Mesenchymal stem cell (in vitro differentiated cells and primary cell): ENCODE measurements around the gene GGACT.

Source experiments
- DNase-seq: peaks from one replicate; pipeline ENCODE4 v3.0.0-alpha.2; 2013
- H2AFZ ChIP-seq: one replicate; pipeline ENCODE4 v1.6.1; 2013; ENCODE audit warnings: low read depth, mild to moderate bottlenecking, control low read depth, inconsistent platforms, low read length, moderate library complexity
- H2AK5ac ChIP-seq: 2 replicates; pipeline ENCODE4 v1.6.1; 2013; ENCODE audit warnings: low read length, moderate library complexity, mild to moderate bottlenecking, inconsistent platforms; ENCODE audit not compliant: severe bottlenecking
- H2BK120ac ChIP-seq: one replicate; pipeline ENCODE4 v1.6.1; 2013; ENCODE audit warnings: low read depth, mild to moderate bottlenecking, inconsistent platforms, low read length, moderate library complexity
- H2BK12ac ChIP-seq, 2 experiments: one replicate each; pipeline ENCODE4 v1.6.1; 2013; ENCODE audit warnings: inconsistent platforms in 2 of 2, low read length in 2 of 2, mild to moderate bottlenecking in 2 of 2, moderate library complexity in 2 of 2, control low read depth in 1 of 2
- H2BK15ac ChIP-seq: one replicate; pipeline ENCODE4 v1.6.1; 2013; ENCODE audit warnings: mild to moderate bottlenecking, low read depth, inconsistent platforms; ENCODE audit not compliant: poor library complexity, severe bottlenecking
- H2BK5ac ChIP-seq: 2 replicates; pipeline ENCODE4 v1.6.1; 2013; ENCODE audit warnings: low read depth, mild to moderate bottlenecking, low read length, control low read depth, inconsistent platforms; ENCODE audit not compliant: poor library complexity, severe bottlenecking
- H3K14ac ChIP-seq, 2 experiments: one replicate each; pipeline ENCODE4 v1.6.1; 2013; ENCODE audit warnings: inconsistent platforms in 2 of 2, low read length in 2 of 2, control low read depth in 1 of 2, mild to moderate bottlenecking in 1 of 2, moderate library complexity in 1 of 2
- H3K18ac ChIP-seq, 2 experiments: one replicate each; pipeline ENCODE4 v1.6.1; 2013; ENCODE audit warnings: inconsistent platforms in 2 of 2, low read length in 2 of 2, control low read depth in 1 of 2, low read depth in 1 of 2, mild to moderate bottlenecking in 1 of 2
- H3K23ac ChIP-seq, 2 experiments: one replicate each; pipeline ENCODE4 v1.6.1; 2013; ENCODE audit warnings: inconsistent platforms in 2 of 2, low read length in 2 of 2, mild to moderate bottlenecking in 2 of 2, moderate library complexity in 2 of 2, control low read depth in 1 of 2
- H3K27ac ChIP-seq: 2 replicates; pipeline ENCODE4 v1.5.1; 2013; ENCODE audit warnings: mild to moderate bottlenecking, moderate library complexity, low read length, control low read depth, inconsistent platforms; ENCODE audit not compliant: poor library complexity, severe bottlenecking
- H3K27me3 ChIP-seq, 2 experiments: 2 replicates each; pipeline versions ENCODE4 v1.6.1 to v1.7.0; 2013; ENCODE audit warnings: low read length in 2 of 2, mild to moderate bottlenecking in 2 of 2, moderate library complexity in 2 of 2, control low read depth in 1 of 2, inconsistent platforms in 1 of 2; ENCODE audit not compliant: control insufficient read depth in 1 of 2, insufficient read depth in 1 of 2
- H3K36me3 ChIP-seq, 2 experiments: 2 replicates each; pipeline versions ENCODE4 v1.6.1 to v1.7.0; 2013; ENCODE audit warnings: low read length in 2 of 2, control low read depth in 1 of 2, inconsistent platforms in 1 of 2, low read depth in 1 of 2, mild to moderate bottlenecking in 1 of 2; ENCODE audit not compliant: insufficient read depth in 2 of 2, control insufficient read depth in 1 of 2
- H3K4ac ChIP-seq, 2 experiments: one replicate each; pipeline ENCODE4 v1.6.1; 2013; ENCODE audit warnings: inconsistent platforms in 2 of 2, low read length in 2 of 2, mild to moderate bottlenecking in 2 of 2, moderate library complexity in 2 of 2, control low read depth in 1 of 2, low read depth in 1 of 2
- H3K4me1 ChIP-seq: 2 replicates; pipeline ENCODE4 v1.6.1; 2013; ENCODE audit warnings: low read depth, low read length, control low read depth; ENCODE audit not compliant: control insufficient read depth, insufficient read depth
- H3K4me2 ChIP-seq: 2 replicates; pipeline ENCODE4 v1.6.1; 2013; ENCODE audit warnings: low read length, mild to moderate bottlenecking, inconsistent platforms; ENCODE audit not compliant: poor library complexity, severe bottlenecking
- H3K4me3 ChIP-seq, 2 experiments: 2 replicates each; pipeline versions ENCODE4 v1.5.1 to v1.7.0; 2013; ENCODE audit warnings: low read length in 2 of 2, mild to moderate bottlenecking in 2 of 2, control low read depth in 1 of 2, low read depth in 1 of 2; ENCODE audit not compliant: insufficient read depth in 1 of 2
- H3K79me1 ChIP-seq: replicated peaks from 2 replicates; pipeline ENCODE4 v1.6.1; 2013; ENCODE audit warnings: mild to moderate bottlenecking, control low read depth, low read length, inconsistent platforms; ENCODE audit not compliant: poor library complexity, severe bottlenecking
- H3K9ac ChIP-seq: 2 replicates; pipeline ENCODE4 v1.7.0; 2013; ENCODE audit warnings: mild to moderate bottlenecking, low read length, moderate library complexity
- H3K9me3 ChIP-seq: 2 replicates; pipeline ENCODE4 v1.7.0; 2013; ENCODE audit warnings: mild to moderate bottlenecking, low read length; ENCODE audit not compliant: control insufficient read depth
- H4K8ac ChIP-seq: one replicate; pipeline ENCODE4 v1.6.1; 2013; ENCODE audit warnings: inconsistent platforms, mild to moderate bottlenecking, low read length, moderate library complexity
- H4K91ac ChIP-seq: one replicate; pipeline ENCODE4 v1.6.1; 2013; ENCODE audit warnings: mild to moderate bottlenecking, low read length, inconsistent platforms
- WGBS: methylation state at CpG from one replicate; pipeline ENCODE4 v1.1.7; 2013; ENCODE audit warnings: mixed read lengths; 5-methylcytosine and 5-hydroxymethylcytosine counted together

Gene GGACT

DNA sequence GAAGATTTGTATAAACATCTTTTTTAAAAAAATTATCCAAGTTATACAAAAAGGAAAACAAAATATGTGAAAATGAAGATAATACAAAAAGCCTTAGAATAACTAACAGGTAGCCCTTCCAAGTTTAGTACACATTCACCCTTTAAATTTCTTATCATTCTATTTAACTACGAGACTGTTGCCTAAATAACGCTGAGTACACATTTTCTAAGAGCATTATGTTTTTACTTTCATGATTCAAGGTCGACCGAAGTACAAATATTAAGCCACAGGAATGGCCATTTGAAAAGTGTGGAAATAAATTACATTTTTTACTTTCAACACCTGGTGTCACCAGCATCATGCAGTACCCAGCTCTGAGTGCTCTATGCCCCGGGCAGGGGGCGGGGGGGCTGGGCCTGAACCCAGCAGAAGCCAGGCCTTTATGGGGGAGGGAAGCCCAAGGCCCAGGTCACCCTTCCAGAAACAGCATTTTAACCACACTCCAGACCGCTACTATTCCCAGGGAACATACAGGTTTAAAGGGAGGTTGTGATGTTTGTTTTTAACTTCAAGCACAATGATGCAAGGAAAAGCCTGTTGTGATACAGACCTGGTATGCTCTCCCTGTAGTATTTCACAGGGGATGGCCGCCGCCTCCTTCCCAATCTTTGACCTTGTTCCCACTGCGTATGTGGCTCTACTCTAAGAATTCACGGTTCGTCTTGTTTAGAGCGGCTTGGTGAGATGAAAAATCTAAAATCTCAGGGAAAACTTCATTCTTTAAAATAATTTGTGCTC lies 24.0 kb downstream of the GGACT start:
- no peak overlapping the region for H3K23ac ChIP-seq
- H2BK15ac ChIP-seq: no peak overlapping the region
- H3K9ac ChIP-seq: no peak overlapping the region
- H3K36me3 ChIP-seq: no peaks in the 10 kb centered on the region
- H2BK5ac ChIP-seq: no peak overlapping the region
- no peak overlapping the region for H4K91ac ChIP-seq
- H3K14ac ChIP-seq: no peak overlapping the region
- H3K27ac ChIP-seq: no peak overlapping the region
- no peak overlapping the region for H3K4ac ChIP-seq
- H3K27me3 ChIP-seq: no peaks in the 10 kb centered on the region
- H3K4me2 ChIP-seq: no peak overlapping the region
- H3K18ac ChIP-seq: no peak overlapping the region
- H4K8ac ChIP-seq: no peak overlapping the region
- peaks cover 6% of the 10 kb centered on the region for H3K4me1 ChIP-seq
- no peak overlapping the region for H3K4me3 ChIP-seq
- H2AK5ac ChIP-seq: no peak overlapping the region
- H2BK12ac ChIP-seq: no peak overlapping the region
- WGBS: 89% methylated on average over 13 of the region's 13 CpGs
- peaks cover 5% of the 10 kb centered on the region for H3K9me3 ChIP-seq
- H2AFZ ChIP-seq: no peak overlapping the region
- no peak for DNase-seq
- no peak overlapping the region for H2BK120ac ChIP-seq
- H3K79me1 ChIP-seq: peaks cover 2% of the 10 kb centered on the region

- Histone ChIP-seq H2BK12ac (no peak overlapping the region), H4K91ac (no peak overlapping the region), H3K27ac (no peak overlapping the region), H3K18ac (no peak overlapping the region), H3K23ac (no peak overlapping the region), H2BK5ac (no peak overlapping the region), H3K9ac (no peak overlapping the region), H3K14ac (no peak overlapping the region), H3K4me2 (no peak overlapping the region), H2AFZ (no peak overlapping the region), H2BK15ac (no peak overlapping the region), H4K8ac (no peak overlapping the region), H3K4me3 (no peak overlapping the region), H3K9me3 (peaks cover 5% of the 10 kb centered on the region), H3K27me3 (no peaks in the 10 kb centered on the region), H3K4me1 (peaks cover 6% of the 10 kb centered on the region), H3K36me3 (no peaks in the 10 kb centered on the region), H2AK5ac (no peak overlapping the region), H3K4ac (no peak overlapping the region), H3K79me1 (peaks cover 2% of the 10 kb centered on the region), H2BK120ac (no peak overlapping the region)
- 93% methylated on average over 4 of the region's 7 CpGs for WGBS
- no peak for DNase-seq
These were observed 24.8 kb downstream of the GGACT start for GRCh38 chr13:100563779-100564178.

GRCh38 chr13:100561599-100562204 lies 26.9 kb downstream of the GGACT start:
- H2BK15ac ChIP-seq: no peak overlapping the region
- no peaks in the 10 kb centered on the region for H3K36me3 ChIP-seq
- no peak overlapping the region for H2BK12ac ChIP-seq
- no peak overlapping the region for H2BK5ac ChIP-seq
- H3K9me3 ChIP-seq: peaks cover 5% of the 10 kb centered on the region
- no peak overlapping the region for H3K23ac ChIP-seq
- no peak overlapping the region for H4K8ac ChIP-seq
- H3K27me3 ChIP-seq: no peaks in the 10 kb centered on the region
- no peak overlapping the region for H2AFZ ChIP-seq
- H2BK120ac ChIP-seq: no peak overlapping the region
- no peak overlapping the region for H3K4ac ChIP-seq
- WGBS: 65% methylated on average over 6 of the region's 7 CpGs
- H3K79me1 ChIP-seq: peaks cover 2% of the 10 kb centered on the region
- H3K4me1 ChIP-seq: peaks cover 6% of the 10 kb centered on the region
- no peak overlapping the region for H4K91ac ChIP-seq
- no peak overlapping the region for H3K4me3 ChIP-seq
- H3K18ac ChIP-seq: no peak overlapping the region
- no peak overlapping the region for H3K14ac ChIP-seq
- no peak overlapping the region for H3K9ac ChIP-seq
- H3K4me2 ChIP-seq: no peak overlapping the region
- H2AK5ac ChIP-seq: no peak overlapping the region
- H3K27ac ChIP-seq: no peak overlapping the region
- DNase-seq: no peak

GRCh38 chr13:100561158-100561499 lies 27.5 kb downstream of the GGACT start:
- no peak overlapping the region for H3K27ac ChIP-seq
- H4K8ac ChIP-seq: no peak overlapping the region
- H3K4ac ChIP-seq: no peak overlapping the region
- no peak overlapping the region for H2AK5ac ChIP-seq
- H3K4me1 ChIP-seq: peaks cover 6% of the 10 kb centered on the region
- no peak overlapping the region for H2BK15ac ChIP-seq
- H3K14ac ChIP-seq: no peak overlapping the region
- H3K27me3 ChIP-seq: no peaks in the 10 kb centered on the region
- no peak overlapping the region for H2BK12ac ChIP-seq
- no peak overlapping the region for H2BK120ac ChIP-seq
- WGBS: 100% methylated on average over 1 of the region's 2 CpGs
- H2AFZ ChIP-seq: no peak overlapping the region
- H4K91ac ChIP-seq: no peak overlapping the region
- H3K23ac ChIP-seq: no peak overlapping the region
- no peaks in the 10 kb centered on the region for H3K36me3 ChIP-seq
- no peak overlapping the region for H2BK5ac ChIP-seq
- H3K18ac ChIP-seq: no peak overlapping the region
- H3K4me2 ChIP-seq: no peak overlapping the region
- H3K79me1 ChIP-seq: peaks cover 2% of the 10 kb centered on the region
- H3K4me3 ChIP-seq: no peak overlapping the region
- peaks cover 5% of the 10 kb centered on the region for H3K9me3 ChIP-seq
- H3K9ac ChIP-seq: no peak overlapping the region
- DNase-seq: no peak
